GM12878 (cell line): ENCODE results near the gene LSP1. TPM values are rescaled to one million over a fixed set of nuclear protein-coding genes. Genes with fewer than 3 reads are reported as not detected.

Source experiments
- ATAC-seq: fragments of 200-7000 bp; cut with Tn5 transposase; 3 replicates; pipeline ENCODE4 v1.9.1; 2020; ENCODE audit warnings: mild to moderate bottlenecking, moderate library complexity
- BruUV-seq: library from RNA; stranded (reverse); fragments of 400-500 nt; replicated peaks from 2 replicates; lab custom pipeline; 2021; lab: Mats Ljungman, UMichigan
- CTCF ChIA-PET: fragments of 300-600 bp; sonication (Branson Sonifier 250); formaldehyde crosslinking; extraction: SDS; loops from one replicate; lab custom pipeline; 2021; ENCODE audit warnings: inconsistent platforms; lab: Yijun Ruan, JAX
- POLR2A ChIA-PET: fragments of 350-600 bp; formaldehyde crosslinking; extraction: SDS; loops from one replicate; lab custom pipeline; 2021; ENCODE audit warnings: inconsistent platforms; lab: Charles Lee
- RAD21 ChIA-PET: fragments of 300-600 bp; sonication (Branson Sonifier 250); formaldehyde crosslinking; loops from one replicate; lab custom pipeline; 2023; ENCODE audit warnings: antibody characterized with exemption; ENCODE audit not compliant: unreplicated experiment; lab: Charles Lee
- SMC1A ChIA-PET: fragments of 300-600 bp; sonication (Branson Sonifier 250); formaldehyde crosslinking; loops from one replicate; lab custom pipeline; 2023; ENCODE audit not compliant: unreplicated experiment, uncharacterized antibody; lab: Charles Lee
- DNase-seq: peaks from one replicate; pipeline ENCODE4 v3.0.0-alpha.2; 2011; ENCODE audit warnings: low read depth, low spot score
- FAIRE-seq: peaks from 3 replicates; lab custom pipeline; 2011; peaks lifted over from hg19 to GRCh38; lab: Jason Lieb, UNC
- H2AFZ ChIP-seq: 2 replicates; pipeline ENCODE4 v1.6.0; 2011; ENCODE audit warnings: low read depth, low read length, control low read depth; ENCODE audit not compliant: control insufficient read depth
- H3K27ac ChIP-seq: 2 replicates; pipeline ENCODE4 v1.5.1; 2011; ENCODE audit warnings: control low read depth; ENCODE audit not compliant: control insufficient read depth, insufficient read depth
- H3K27me3 ChIP-seq, 2 experiments: replicated peaks in 1 of 2; 2 replicates each; pipeline versions ENCODE4 v1.6.0 to v1.6.1; 2011; ENCODE audit warnings: low read length in 1 of 2; ENCODE audit not compliant: control insufficient read depth in 2 of 2, insufficient read depth in 2 of 2
- H3K36me3 ChIP-seq, 2 experiments: 2 replicates each; pipeline ENCODE4 v1.5.1; 2011; ENCODE audit warnings: low read length in 1 of 2; ENCODE audit not compliant: control insufficient read depth in 2 of 2, insufficient read depth in 2 of 2
- H3K4me1 ChIP-seq: 2 replicates; pipeline ENCODE4 v1.6.1; 2011; ENCODE audit warnings: mild to moderate bottlenecking, low read length, moderate library complexity, mixed read lengths; ENCODE audit not compliant: control insufficient read depth, insufficient read depth
- H3K4me2 ChIP-seq: 2 replicates; pipeline ENCODE4 v1.6.0; 2011; ENCODE audit warnings: control low read depth; ENCODE audit not compliant: control insufficient read depth, insufficient read depth
- H3K4me3 ChIP-seq: fragments of 200-600 bp; sonication (generic); 2 replicates; pipeline ENCODE4 v1.5.1; 2016
- H3K79me2 ChIP-seq: 2 replicates; pipeline ENCODE4 v1.6.0; 2011; ENCODE audit warnings: low read length; ENCODE audit not compliant: control insufficient read depth, insufficient read depth
- H3K9ac ChIP-seq: 2 replicates; pipeline ENCODE4 v1.8.0; 2011; ENCODE audit warnings: low read length, control low read depth, mixed read lengths; ENCODE audit not compliant: control insufficient read depth, insufficient read depth
- H3K9me3 ChIP-seq: replicated peaks from 3 replicates; pipeline ENCODE4 v1.5.1; 2011; ENCODE audit warnings: mild to moderate bottlenecking, low read length; ENCODE audit not compliant: control insufficient read depth, insufficient read depth
- H4K20me1 ChIP-seq: 2 replicates; pipeline ENCODE4 v1.6.0; 2011; ENCODE audit not compliant: control insufficient read depth, insufficient read depth
- BCL11A ChIP-seq: IDR thresholded peaks from 2 replicates; pipeline ENCODE4 v1.6.1; 2011; ENCODE audit warnings: low read depth, low read length
- BCL3 ChIP-seq: IDR thresholded peaks from 2 replicates; pipeline ENCODE4 v1.6.1; 2011; ENCODE audit warnings: borderline replicate concordance, low read depth, mild to moderate bottlenecking, moderate library complexity, low read length; ENCODE audit not compliant: insufficient read depth, poor library complexity, severe bottlenecking
- BCLAF1 ChIP-seq: fragments of 450-650 bp; IDR thresholded peaks from 2 replicates; pipeline ENCODE4 v1.6.1; 2017; ENCODE audit warnings: antibody characterized with exemption, mild to moderate bottlenecking, moderate library complexity
- BHLHE40 ChIP-seq, 2 experiments: fragments of 450-650 bp in 1 of 2; IDR thresholded peaks; 2 replicates each; pipeline ENCODE4 v1.6.1; 2011 to 2017; ENCODE audit warnings: low read depth in 2 of 2, borderline replicate concordance in 1 of 2, improper control_type of control experiment in 1 of 2, low read length in 1 of 2, mild to moderate bottlenecking in 1 of 2
- BMI1 ChIP-seq: fragments of 450-650 bp; IDR thresholded peaks from 2 replicates; pipeline ENCODE4 v1.6.1; 2016; ENCODE audit warnings: mild to moderate bottlenecking, moderate library complexity, borderline replicate concordance
- EZH2 ChIP-seq: IDR thresholded peaks from 2 replicates; pipeline ENCODE4 v1.6.1; 2012; ENCODE audit warnings: low read depth, mild to moderate bottlenecking, control low read depth, inconsistent platforms, low read length, borderline replicate concordance; ENCODE audit not compliant: control insufficient read depth
- GATAD2B ChIP-seq: fragments of 450-650 bp; conservative IDR thresholded peaks from 2 replicates; pipeline ENCODE4 v1.6.1; 2017; ENCODE audit warnings: low read depth, mild to moderate bottlenecking, moderate library complexity
- HDGF ChIP-seq: fragments of 450-650 bp; IDR thresholded peaks from 2 replicates; pipeline ENCODE4 v1.6.1; 2016; ENCODE audit warnings: antibody characterized with exemption
- KLF5 ChIP-seq: fragments of 450-650 bp; IDR thresholded peaks from 2 replicates; pipeline ENCODE4 v1.6.1; 2014; ENCODE audit warnings: mild to moderate bottlenecking; ENCODE audit not compliant: partially characterized antibody
- MEF2B ChIP-seq: fragments of 450-650 bp; IDR thresholded peaks from 2 replicates; pipeline ENCODE4 v1.6.1; 2018; ENCODE audit warnings: mild to moderate bottlenecking, moderate library complexity; ENCODE audit not compliant: partially characterized antibody, poor library complexity, severe bottlenecking
- NBN ChIP-seq: fragments of 450-650 bp; IDR thresholded peaks from 2 replicates; pipeline ENCODE4 v1.6.1; 2016
- PML ChIP-seq: IDR thresholded peaks from 2 replicates; pipeline ENCODE4 v1.6.1; 2012; ENCODE audit warnings: low read length, inconsistent platforms
- POU2F2 ChIP-seq: IDR thresholded peaks from 3 replicates; pipeline ENCODE4 v1.6.1; 2011; ENCODE audit warnings: low read depth, mild to moderate bottlenecking, low read length, borderline replicate concordance
- RELB ChIP-seq: fragments of 450-650 bp; IDR thresholded peaks from 2 replicates; pipeline ENCODE4 v1.6.1; 2017; ENCODE audit warnings: low read depth, mild to moderate bottlenecking, moderate library complexity
- STAT1 ChIP-seq: fragments of 450-650 bp; conservative IDR thresholded peaks from 2 replicates; pipeline ENCODE4 v1.6.1; 2014; ENCODE audit warnings: antibody characterized with exemption, mild to moderate bottlenecking
- SUZ12 ChIP-seq: fragments of 200-600 bp; sonication (generic); IDR thresholded peaks from one replicate; pipeline ENCODE4 v1.6.1; 2018; ENCODE audit warnings: antibody characterized with exemption, mild to moderate bottlenecking; ENCODE audit not compliant: unreplicated experiment
- ZNF384 ChIP-seq: IDR thresholded peaks from 2 replicates; pipeline ENCODE4 v1.6.1; 2012; ENCODE audit warnings: low read depth, mild to moderate bottlenecking, low read length, improper control_type of control experiment, borderline replicate concordance
- ZZZ3 ChIP-seq: IDR thresholded peaks from 2 replicates; pipeline ENCODE4 v1.6.1; 2011; ENCODE audit warnings: low read depth; ENCODE audit not compliant: control insufficient read depth, insufficient read length
- WGBS: methylation state at CpG from one replicate; pipeline ENCODE4 v1.1.6; 2016; ENCODE audit warnings: low lambda C conversion rate; ENCODE audit not compliant: insufficient replicate concordance, insufficient coverage; ENCODE audit errors: missing lambda C conversion rate; 5-methylcytosine and 5-hydroxymethylcytosine counted together
- in situ Hi-C: fragments of 300-500 bp; cut with MboI; formaldehyde crosslinking; loops from 9 replicates; pipeline ENCODE4 v1.14.3; 2018; ENCODE audit warnings: mixed read lengths
- intact Hi-C: fragments of 100-400 bp; cut with micrococcal nuclease; formaldehyde crosslinking; loops from one replicate; pipeline ENCODE4 v1.14.2; 2022; ENCODE audit not compliant: unreplicated experiment
- polyA plus RNA-seq, 11 experiments: library from polyadenylated mRNA; depleted of rRNA in 4 of 11; unstranded in 6 of 11; stranded (reverse) in 5 of 11; fragments of >200 nt; fragmentation: Nextera tagmentation in 4 of 11; fragmentation: Illumina TruSeq in 1 of 11; extraction: Ambion mirVana in 4 of 11; extraction: Trizol in 1 of 11; gene quantifications; 1 replicate in 1 of 11; 2 replicates in 10 of 11; pipeline versions ENCODE4 v1.2.1 to v1.2.3, GENCODE V29; 2011 to 2016; ENCODE audit warnings: inconsistent platforms in 2 of 11, missing spikeins in 2 of 11, low read depth in 1 of 11
- total RNA-seq, 4 experiments: library from RNA; depleted of rRNA in 3 of 4; stranded (reverse); fragments of >200 nt in 3 of 4; fragmentation: Illumina TruSeq in 1 of 4; extraction: Trizol in 1 of 4; gene quantifications; 2 replicates each; pipeline versions ENCODE4 v1.2.1 to v1.2.3, GENCODE V29; 2013 to 2021

Gene LSP1
- total and polyA plus RNA-seq, 10 of the 15 experiments (the other 5 are each of a cell fraction or from before 2014, with no cell fraction given) = 19.2 to 488 (median 369) TPM

- TF ChIP-seq MEF2B = no peak
These were observed 37.1 kb upstream of the LSP1 start (continued) for GRCh38 chr11:1815751-1816150.

GRCh38 chr11:1817000-1817399 is 35.9 kb upstream of the LSP1 start:
- BruUV-seq = no TSS peak
- no peak overlapping the region for H3K4me3 ChIP-seq
- no peaks in the 10 kb centered on the region for H3K4me1 ChIP-seq
- no peak overlapping the region for H3K4me2 ChIP-seq
- FAIRE-seq (no peak), ATAC-seq (no peak), DNase-seq (no peak)
- ChIA-PET RAD21 (interaction anchor here (1.2 kb wide), 1 partner anchor 123 kb away, joined by 3 read pairs; no protein-coding TSS in a partner anchor), POLR2A (no interaction called here), SMC1A (no interaction called here), CTCF (interaction anchor here (0.6 to 0.8 kb wide), 2 partner anchors 165 to 329 kb away, joined by 3 to 4 read pairs; no protein-coding TSS in a partner anchor)
- H2AFZ ChIP-seq = no peak overlapping the region
- H3K79me2 ChIP-seq = no peaks in the 10 kb centered on the region
- no peaks in the 10 kb centered on the region for H4K20me1 ChIP-seq
- intact Hi-C loops = no loop called here
- no peaks in the 10 kb centered on the region for H3K36me3 ChIP-seq
- H3K9ac ChIP-seq = no peak overlapping the region
- peaks cover 2% of the 10 kb centered on the region; the same call in 1 of the 3 replicates for H3K9me3 ChIP-seq
- peaks cover 0 to 1% of the 10 kb centered on the region in 2 experiments; a peak in 1 of 4 replicates for H3K27me3 ChIP-seq
- in situ Hi-C loops = no loop called here
- no peak overlapping the region for H3K27ac ChIP-seq
- 42% methylated on average over 5 of the region's 5 CpGs for WGBS
- TF ChIP-seq BCL3 (no peak), GATAD2B (no peak), STAT1 (no peak), BHLHE40 (IDR thresholded peaks at IDR 0.05; ENCODE audit: borderline replicate concordance in 1 of 2, low read depth in 2 of 2, low read length in 1 of 2) (no peak), SUZ12 (no peak), POU2F2 (no peak), BCL11A (no peak), NBN (no peak), EZH2 (no peak), RELB (no peak), ZNF384 (no peak), ZZZ3 (no peak), KLF5 (no peak), BMI1 (no peak), BCLAF1 (no peak), PML (no peak), HDGF (no peak)
